Stimulated activated CD4-positive, alpha-beta T cell treated with anti-CD3 and anti-CD28 coated beads, Interleukin-15, amount 100 ng/mL, for 1 hour (primary cell): ENCODE data around the gene FRS2.

Experiments used
- DNase-seq, 2 donors: peaks; one replicate each; pipeline ENCODE4 v3.0.0-alpha.2; 2020; ENCODE audit warnings: low read depth in 1 of 2, low spot score in 1 of 2

FRS2 gene

DNA sequence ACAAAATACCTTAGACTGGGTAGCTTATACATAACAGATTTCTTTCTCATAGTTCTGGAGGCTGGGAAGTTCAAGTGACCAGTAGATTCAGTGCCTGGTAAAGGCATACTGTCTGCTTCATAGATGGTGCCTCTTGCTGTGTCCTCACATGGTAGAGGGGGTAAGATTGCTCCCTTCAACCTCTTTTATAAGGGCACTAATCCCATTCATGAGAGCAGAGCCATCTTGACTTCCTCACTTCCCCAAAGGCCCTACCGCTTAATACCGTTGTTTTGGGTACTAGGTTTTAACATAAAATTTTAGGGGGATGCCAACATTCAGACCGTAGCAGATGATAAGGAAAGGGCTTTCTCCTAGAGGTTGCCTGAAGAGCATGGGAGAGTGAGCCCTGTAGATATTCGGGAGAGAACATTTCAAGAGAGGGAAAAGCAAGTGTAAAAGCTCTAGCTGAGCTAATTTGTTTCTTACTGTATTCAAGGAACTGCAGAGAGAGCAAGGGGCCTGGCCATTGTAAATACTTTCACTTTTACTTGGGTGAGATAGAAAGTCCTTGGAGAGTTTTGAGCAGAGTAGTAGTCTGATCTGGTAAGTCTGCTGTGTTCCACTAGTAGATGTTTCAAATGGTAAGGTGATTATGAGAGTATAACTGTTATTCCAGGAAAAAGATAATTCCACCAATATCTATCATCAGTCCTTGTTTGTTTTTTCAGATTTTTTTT is 27.3 kb downstream of the FRS2 start:
- no peak for DNase-seq

DNA sequence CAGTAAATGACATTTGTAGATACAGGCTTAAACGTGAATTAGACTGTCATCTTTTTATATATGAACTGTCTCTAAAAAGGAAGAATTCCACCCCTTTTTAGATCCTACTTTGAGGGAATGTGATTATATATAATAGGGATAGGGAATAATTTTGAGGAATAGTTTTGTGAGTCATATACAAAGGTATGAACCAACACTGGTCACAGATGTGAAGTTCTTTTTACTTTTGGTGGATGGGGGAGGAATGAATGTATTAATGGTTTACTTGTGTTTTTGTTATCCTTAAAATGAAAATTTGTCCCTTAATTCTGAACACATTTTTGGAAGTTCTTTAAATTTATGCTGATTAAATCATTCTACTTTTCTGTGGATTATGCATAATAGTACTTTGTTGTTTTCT is 30.4 kb downstream of the FRS2 start:
- DNase-seq, result no peak

DNA sequence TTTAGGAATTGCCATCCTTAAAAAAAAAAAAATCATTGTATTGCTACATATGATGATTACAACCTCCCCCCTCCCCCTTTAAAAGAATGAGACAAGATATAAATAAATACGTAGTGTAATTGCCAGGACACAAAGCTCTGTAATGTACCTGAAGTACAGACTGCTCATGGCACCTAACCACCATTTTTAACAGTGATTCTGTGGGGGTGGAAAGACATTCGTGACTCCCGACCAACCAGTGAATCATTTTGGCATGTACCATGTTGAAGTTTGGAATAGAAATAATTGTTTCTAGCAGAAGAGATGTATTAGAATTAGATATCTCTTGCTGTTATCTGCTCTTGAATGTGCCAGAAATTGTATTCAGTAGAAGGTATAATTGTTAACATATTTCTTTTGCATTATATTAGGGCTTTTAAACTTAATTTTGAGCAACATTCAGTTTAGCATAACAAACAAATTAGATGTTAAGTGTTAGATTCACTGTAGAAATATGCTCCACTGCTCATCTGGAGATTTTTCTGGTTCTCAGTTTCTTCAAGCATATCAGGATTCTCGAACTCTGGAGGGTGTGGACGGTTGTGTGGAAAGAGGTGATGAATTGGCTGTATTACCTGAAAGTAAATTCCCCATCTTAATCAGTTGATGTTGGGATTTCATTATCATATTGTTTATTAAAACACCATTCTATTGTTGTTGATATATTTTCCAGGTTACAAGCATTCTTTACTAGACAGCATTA is 31.1 kb downstream of the FRS2 start:
- DNase-seq, result no peak

DNA sequence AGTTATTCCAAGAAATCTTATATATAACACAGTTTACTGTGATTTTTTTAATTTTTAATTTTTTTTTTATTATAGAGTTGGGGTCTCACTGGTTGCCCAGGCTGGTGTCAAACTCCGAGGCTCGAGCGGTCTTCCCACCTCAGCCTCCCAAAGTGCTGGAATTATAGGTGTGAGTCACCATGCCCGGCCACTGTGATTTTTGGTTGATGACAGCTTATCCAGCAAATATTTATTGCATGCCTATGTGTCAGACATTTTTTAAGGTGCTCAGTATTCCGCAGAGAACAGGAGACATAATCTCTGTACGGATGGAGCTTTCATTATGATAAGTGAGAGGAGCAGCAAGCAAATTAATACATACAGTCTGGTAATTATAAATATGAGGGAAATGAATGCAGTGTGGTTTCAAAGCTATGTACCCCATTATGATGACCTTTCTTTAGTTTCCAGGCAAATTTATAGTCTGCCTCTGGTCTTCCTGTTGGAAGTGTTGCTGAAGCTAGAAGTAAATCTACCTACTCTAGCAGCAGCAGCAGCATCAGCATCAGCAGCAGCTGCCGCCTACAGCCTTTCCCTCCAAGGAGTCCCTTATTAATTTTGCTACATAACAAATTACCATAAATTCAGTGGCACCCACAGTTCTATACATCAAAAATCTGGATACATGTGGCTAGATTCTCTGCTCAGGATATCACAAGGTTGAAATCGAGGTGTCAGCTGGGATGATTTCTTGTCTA is 32.3 kb downstream of the FRS2 start:
- DNase-seq, result no peak

DNA sequence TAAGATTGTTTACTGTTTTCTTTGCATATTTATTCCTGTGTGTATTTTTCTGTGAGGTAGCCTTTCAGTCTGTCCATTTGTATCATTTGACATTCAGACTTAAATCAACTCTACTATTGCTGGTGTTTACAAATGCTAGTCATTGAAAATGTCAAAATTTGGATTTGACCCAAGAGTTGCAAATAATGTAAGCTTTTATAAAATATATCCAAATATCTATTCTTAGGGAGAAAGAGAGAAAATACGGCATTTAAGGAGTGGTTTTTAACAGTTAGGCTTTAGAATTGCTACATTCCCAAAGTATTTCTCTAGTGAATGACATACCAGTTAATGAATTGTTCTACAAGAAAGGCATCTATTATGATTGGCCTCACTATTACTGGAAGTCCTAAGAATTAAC is 37.9 kb downstream of the FRS2 start:
- DNase-seq, result no peak

DNA sequence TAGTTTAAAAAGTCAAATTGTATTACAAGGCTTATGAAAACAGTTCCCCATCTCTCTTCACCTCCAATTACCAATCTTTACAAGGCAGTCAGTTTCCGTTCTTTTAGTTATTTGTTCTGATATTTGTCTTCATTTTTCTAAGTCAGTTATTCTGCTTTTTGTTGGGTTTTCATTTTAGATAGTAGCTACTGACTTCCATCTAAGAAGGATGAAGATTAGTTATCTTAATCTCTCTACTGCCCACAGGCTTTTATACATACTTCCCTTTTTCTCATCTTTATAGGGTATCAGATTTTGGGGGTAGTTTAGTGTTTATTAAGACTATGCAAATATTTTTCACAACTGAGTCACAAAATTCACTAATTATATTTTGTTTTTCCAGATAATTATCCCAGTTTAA is 38.4 kb downstream of the FRS2 start:
- no peak for DNase-seq

DNA sequence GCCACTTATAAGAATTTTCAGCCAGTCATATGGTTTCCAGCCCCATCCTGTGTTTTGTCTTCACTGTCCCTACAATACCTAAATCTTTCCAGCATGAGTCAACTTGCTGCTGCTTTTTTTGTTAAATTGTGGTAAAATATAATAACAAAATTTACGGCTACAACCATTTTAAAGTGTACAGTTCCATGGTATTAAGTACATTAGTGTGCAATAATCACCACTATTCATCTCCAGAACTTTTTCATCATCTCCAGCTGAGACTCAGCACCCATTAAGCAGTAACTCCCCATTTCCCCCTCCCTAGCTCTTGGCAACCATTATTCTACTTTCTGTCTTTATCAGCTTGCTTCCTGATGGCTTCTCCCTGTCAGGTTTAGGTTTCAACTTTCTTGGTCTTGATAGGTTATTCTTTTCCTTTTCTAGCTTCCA is 39.1 kb downstream of the FRS2 start:
- DNase-seq, result no peak

DNA sequence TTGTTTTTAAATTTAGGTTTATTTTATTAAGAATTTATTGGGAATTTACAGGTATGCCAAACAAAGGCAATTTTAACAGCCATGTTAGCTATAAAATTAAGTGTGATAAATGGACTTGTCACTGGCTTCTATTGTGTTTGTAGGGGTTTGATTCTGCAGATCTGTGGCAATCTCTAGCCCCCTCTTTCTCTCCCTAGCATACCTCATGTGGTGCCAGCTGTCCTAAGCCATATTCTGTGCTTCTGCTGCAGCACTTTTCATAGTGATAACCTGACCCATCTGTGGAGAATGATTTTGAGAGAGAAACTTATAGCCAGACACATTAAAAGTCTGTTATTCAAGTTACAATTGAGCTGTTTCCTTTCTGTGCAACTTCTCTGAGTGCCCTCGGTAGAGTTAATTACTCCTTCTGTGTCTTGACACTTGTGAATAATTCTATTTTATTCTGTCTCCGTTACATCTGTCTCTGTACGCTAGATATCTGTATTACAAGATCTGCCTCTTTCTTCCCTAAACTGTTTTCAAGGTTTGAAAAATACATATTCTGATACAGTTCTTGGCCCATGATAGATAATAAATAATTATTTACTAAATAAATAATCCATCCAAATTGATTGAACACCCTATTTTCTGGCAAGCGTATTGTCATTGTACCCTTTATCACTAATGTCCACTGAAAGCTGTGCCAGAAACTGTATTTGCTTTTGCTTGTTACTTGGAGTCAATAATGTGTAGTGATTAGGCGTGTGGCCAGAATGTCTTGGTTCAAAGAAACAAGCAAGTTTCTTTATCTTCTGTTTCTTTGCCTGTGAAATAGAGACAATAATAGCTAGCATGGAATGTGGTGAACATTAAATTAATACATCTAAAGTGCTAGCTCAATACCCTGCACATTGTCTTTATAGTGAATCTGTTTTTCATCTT is 40.0 kb downstream of the FRS2 start:
- DNase-seq, result no peak

DNA sequence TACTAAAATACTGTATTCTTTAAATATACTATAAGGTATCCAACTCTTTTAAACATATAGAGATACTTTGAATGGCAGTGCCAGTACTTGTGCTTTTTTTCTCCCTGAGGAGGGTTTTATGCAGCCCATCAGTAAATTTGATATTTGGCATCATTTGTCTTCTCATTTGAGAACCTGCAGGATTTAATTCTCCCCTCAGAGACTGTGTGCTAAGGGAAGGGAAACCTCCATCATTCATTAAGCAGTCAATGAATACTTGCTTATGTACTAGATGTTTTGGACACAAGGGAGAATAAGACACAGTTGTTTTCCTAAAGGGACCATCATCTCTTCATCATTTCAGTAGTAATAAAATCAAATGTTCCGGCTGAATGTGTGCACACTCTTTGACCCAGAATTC is 40.8 kb downstream of the FRS2 start:
- DNase-seq, result no peak

DNA sequence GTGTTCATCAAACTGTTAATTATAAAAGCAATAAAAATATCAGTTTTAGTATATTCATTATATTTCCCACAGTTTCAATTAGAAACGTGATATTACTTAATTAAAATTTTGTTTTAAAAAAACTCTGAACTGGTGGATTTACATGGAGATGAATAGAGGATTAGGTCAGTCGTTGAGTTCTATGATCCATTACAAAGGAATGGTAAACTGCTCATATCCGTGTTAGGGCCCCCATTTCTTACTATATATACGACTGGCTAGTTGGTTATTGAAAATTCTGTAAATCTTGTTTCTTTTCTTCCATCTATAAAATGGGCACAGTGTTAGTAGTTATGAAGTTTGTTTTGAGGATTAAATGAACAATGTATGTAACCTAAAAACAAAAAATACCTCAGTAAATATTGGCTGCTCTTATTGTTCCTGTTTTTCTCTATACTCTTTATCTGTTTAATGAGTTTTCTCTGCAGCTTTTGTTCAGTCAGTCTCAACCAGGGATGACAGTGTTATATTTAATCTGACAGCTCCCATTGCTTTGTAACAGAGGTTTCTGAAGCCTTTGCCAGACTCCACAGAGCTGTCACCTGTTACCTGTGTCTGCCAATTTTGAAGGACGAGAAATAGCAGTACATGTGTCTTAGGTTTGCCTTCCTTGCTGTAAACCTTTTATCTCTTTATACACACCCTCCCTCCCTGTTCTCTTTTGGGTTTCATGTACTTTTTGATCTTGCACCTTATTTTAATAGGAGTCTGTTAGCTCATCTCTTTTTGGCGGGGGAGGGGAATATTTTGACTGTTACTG is 41.5 kb downstream of the FRS2 start:
- no peak for DNase-seq

DNA sequence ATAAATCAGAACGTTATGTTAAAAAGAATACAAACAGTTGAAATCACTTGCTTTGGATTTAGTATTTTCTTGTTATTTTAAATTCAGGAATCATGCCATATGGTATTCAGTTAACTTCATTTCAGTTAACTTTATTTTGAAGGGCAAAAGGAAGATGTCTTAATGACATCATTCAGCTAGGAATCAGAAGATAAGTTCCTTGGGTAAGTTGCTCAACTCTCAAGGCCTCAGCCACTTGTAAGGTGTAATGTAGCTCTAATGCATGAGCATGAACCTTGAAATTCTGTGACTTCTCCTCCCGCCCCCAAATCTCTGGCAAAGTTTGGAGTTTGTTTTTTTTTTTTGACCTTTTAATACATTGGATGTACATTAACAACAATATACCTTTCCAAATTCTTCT is 42.6 kb downstream of the FRS2 start:
- no peak for DNase-seq

DNA sequence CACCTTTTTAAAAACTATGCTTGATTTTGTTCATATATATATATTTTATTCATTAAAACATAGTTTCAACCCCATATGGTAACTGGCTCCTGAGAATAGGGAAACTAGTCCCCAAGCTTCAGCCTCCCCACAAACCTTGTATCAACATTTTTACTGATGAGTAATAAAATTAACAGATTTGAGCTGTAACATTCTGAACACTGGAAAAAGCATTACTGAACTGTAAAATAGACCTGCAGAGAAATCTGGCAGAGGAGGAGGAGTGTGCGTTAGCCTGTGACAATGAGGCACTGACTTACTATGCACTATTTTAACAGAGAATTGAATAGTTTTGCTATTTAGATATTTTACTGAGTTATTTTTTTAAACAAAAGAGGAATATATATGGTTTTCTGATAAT is 43.1 kb downstream of the FRS2 start:
- DNase-seq, result no peak

DNA sequence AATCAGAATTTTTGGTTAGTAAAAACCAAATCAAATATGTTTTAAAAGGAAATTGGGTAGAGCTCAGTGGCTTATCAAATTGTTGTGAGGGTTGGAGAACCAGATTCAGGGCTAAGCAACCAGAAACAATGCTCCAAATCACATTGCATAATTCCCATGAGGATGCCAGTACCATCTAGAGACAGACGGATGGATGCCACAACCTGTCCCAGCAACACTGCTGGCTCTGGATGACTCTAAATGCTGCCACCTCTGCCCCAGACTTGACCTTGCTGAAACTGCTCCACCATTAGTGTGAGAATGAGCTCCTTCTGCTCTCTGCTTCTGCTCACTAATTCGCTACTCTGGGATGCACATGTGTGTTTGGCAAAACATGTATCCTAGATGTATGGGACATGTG is 43.9 kb downstream of the FRS2 start:
- DNase-seq, result no peak

DNA sequence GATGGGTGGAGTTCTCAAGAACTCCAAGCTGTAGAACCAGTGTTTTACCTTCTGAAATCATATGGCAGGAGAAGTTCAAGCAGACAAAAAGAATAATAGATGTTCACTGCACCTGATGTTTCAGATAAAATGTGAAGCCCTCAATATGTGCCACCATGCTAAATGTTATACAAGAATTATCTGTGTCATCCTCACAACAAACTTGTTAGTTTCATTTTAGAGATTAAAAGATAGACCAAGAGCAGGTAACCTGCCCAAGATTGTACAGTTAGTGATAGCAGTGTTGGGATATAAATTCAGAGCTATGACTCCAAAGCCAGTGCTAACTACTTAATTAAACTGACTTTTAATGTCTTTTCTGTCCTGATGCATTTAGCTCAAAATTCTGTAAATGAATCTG is 44.7 kb downstream of the FRS2 start:
- DNase-seq, result no peak

DNA sequence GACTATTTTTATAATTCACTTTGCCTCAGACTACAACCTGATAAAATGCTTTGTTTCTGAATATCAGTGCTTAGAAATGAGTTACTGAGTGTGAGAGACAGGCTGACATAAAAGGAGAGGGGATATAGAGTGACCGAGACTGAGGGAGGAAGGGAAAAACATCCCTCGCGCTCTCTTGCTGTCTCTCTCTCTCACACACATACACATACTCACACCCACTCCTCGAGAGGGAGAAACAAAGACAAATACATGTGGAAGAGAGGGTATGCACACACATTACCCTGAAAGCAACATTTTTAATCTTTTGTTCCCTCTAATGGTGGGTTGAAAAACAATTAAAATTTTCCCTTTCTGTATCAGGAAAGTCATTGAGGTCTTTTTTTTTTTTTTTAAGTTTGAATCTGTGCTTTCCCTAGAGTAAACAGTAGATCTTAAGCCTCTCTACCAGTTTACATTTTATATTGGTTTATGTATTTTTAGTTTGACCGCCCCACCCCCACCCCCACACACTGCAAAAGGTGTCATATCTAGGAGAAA is 45.3 kb downstream of the FRS2 start:
- no peak for DNase-seq

DNA sequence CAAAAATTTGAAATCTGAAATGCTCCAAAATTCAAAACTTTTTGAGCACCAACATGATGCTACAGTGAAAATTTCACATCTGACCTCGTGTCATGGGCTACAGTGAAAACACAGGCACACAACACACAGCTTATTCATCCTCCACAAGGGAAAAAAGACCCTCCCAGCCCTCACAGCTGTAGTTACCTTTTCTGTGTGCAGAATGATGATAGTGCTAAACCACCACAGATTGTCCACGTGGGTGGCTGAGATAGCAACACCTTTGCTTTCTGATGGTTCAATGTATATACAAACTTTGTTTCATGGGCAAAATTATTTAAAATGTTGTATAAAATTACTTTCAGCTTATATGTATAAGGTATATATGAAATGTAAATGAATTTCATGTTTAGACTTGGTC is 46.8 kb downstream of the FRS2 start:
- no peak for DNase-seq

DNA sequence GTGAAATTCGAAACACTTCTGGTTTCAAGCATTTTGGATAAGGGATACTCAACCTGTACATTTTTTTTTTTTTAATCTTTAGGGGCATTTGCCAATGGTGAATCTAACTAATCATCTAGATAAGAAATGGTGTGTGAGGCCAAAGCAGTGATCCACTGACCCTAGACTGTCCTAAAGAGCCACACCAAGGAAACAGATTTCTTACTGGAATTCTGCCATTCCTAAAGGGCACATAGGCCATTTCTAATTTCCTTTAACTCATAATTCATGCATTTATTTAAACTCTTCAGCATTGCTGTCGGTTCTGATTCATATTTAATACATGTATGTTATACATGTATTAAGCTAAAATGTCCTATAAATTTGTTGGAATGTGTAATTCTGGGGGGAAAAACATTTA is 47.2 kb downstream of the FRS2 start:
- DNase-seq, result no peak

DNA sequence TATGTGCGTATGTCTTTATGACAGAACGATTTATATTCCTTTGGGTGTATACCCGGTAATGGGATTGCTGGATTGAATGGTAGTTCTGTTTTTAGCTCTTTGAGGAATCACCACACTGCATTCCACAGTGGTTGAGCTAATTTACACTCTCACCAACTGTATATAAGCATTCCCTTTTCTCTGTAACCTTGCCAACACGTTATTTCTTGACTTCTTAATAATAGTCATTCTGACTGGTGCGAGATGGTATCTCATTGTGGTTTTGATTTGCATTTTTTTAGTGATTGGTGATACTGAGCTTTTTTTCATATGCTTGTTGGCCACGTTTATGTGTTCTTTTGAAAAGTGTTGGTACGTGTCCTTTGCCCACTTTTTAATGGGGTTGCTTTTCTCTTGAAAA is 49.7 kb downstream of the FRS2 start:
- DNase-seq, result no peak

DNA sequence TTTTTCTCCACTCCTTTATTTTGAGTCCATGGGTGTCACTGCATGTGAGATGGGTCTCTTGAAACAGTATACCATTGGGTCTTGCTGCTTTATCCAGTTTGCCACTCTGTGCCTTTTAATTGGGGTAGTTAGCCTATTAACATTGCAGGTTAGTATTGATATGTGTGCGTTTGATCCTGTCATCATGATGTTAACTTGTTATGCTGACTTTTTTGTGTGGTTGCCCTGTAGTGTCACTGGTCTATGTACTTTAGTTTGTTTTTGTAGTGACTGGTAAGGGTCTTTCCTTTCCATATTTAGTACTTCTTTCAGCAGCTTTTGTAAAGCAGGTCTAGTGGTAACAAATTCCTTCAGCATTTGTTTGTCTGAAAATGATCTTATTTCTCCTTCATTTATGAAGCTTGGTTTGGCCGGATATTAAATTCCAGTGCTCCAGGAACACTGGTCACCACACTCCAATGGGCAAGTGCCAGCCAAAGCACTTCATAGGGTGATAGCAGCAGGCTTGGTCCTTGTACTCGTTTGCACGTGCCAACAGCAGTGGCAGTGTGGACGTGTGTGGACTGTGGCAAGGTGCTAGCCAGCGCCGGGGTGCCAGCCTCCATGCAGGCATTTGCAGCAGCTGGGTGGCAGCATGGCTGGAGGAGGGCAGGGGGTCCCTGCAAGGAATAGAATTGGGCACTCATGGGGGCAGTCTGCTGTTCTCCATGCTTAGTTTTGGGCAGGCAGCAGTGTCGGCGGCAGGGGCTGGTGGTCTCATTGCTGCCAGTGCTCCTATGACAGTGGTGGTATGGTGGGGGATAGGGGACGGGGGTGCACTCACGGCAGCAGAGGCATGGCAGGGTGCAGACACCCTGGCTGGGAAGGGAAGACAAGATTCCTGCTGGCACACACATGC is 53.5 kb downstream of the FRS2 start:
- no peak for DNase-seq
